ENCODE results near the gene P4HA2. TPM values are rescaled to one million over a fixed set of nuclear protein-coding genes. Genes with fewer than 3 reads are reported as not detected.

Gene P4HA2
- total and polyA plus RNA-seq, 2 of the 13 experiments (the other 11 are each of a cell fraction or from before 2014, with no cell fraction given), result 37.7 to 126 TPM

DNA sequence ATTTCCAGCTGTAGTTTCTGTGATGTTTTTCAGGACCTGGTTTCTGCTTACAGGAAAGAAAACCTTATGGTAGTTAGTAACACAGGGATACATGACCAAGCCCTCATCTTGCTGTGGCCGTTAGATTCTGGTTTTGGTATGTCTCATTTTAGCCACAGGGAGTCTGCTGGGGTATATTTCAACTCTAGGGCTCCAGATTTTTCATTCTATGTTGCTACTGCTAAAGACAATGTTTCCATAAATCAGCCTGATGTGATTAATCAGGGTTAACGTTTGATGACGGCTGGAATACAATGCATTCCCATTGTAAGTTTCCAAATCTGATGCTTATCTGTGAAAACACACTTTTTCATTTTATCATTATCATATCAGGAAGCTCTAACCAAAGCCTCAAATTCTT, 48.2 kb downstream of the P4HA2 start:
- intact Hi-C loops (cut with micrococcal nuclease; ENCODE audit: unreplicated experiment) (loop anchor here (5.0 kb wide), 1 partner anchor 112 kb away; no protein-coding TSS in a partner anchor), in situ Hi-C loops (cut with HindIII; ENCODE audit: extremely low pct_ligation_motif_present, low pct_unique_long_range_greater_than_20kb) (no loop called here)
- no peaks in the 10 kb centered on the region for H3K27me3 ChIP-seq (ENCODE audit: control insufficient read depth in 1 of 2, insufficient read depth in 2 of 2, low read length in 2 of 2)
- DNase-seq (ENCODE audit: low spot score) (no peak), FAIRE-seq (no peak), ATAC-seq (no peak)
- ChIA-PET CTCF (ENCODE audit: low intra/inter-chr PET ratio, low total read pairs) (no interaction called here), POLR2A (no interaction called here)
- H3K36me3 ChIP-seq (replicated peaks in 1 of 2; ENCODE audit: control insufficient read depth in 1 of 2, insufficient read depth in 2 of 2, low read length in 2 of 2), result no peaks in the 10 kb centered on the region
- H3K4me2 ChIP-seq (ENCODE audit: low read depth, low read length), result no peak overlapping the region
- H3K4me3 ChIP-seq (replicated peaks in 1 of 3; ENCODE audit: insufficient read depth in 1 of 3, low read depth in 2 of 3, low read length in 3 of 3), result no peak overlapping the region
- no TSS peak for BruUV-seq (replicated peaks)
- no peaks in the 10 kb centered on the region for H3K79me2 ChIP-seq (ENCODE audit: insufficient read depth, low read length)
- no peaks in the 10 kb centered on the region for H3K9me3 ChIP-seq (ENCODE audit: low read length)
- H2AFZ ChIP-seq (ENCODE audit: low read length), result no peak overlapping the region
- no peak overlapping the region for H3K27ac ChIP-seq (ENCODE audit: extremely low read length, insufficient read depth, low read length)
- WGBS (ENCODE audit: low lambda C conversion rate), result 35% methylated on average over 3 of the region's 3 CpGs
- H3K4me1 ChIP-seq (ENCODE audit: insufficient read depth, low read length), result peaks cover 18% of the 10 kb centered on the region; the same call in 1 of the 2 replicates
- no peak overlapping the region for H3K9ac ChIP-seq (ENCODE audit: insufficient read depth, low read depth, low read length)
- H4K20me1 ChIP-seq (ENCODE audit: insufficient read depth, low read length), result no peaks in the 10 kb centered on the region
- TF ChIP-seq TAF1 (CRISPR knock-in tag; IDR thresholded peaks at IDR 0.05) (no peak), CENPT (CRISPR knock-in tag; IDR thresholded peaks at IDR 0.05; ENCODE audit: low read depth) (no peak), ZNF441 (CRISPR knock-in tag; IDR thresholded peaks at IDR 0.05; ENCODE audit: borderline replicate concordance) (no peak), ZNF17 (CRISPR knock-in tag; IDR thresholded peaks at IDR 0.05) (no peak), SP2 (CRISPR knock-in tag; IDR thresholded peaks at IDR 0.05) (no peak), RCOR2 (CRISPR knock-in tag; IDR thresholded peaks at IDR 0.05) (no peak), RXRA (CRISPR knock-in tag; IDR thresholded peaks at IDR 0.05) (no peak), ZBTB1 (CRISPR knock-in tag; IDR thresholded peaks at IDR 0.05; ENCODE audit: borderline replicate concordance) (no peak), ZNF747 (CRISPR knock-in tag; IDR thresholded peaks at IDR 0.05; ENCODE audit: borderline replicate concordance) (no peak), TARDBP (CRISPR knock-in tag; IDR thresholded peaks at IDR 0.05) (no peak), ZSCAN9 (CRISPR knock-in tag; IDR thresholded peaks at IDR 0.05; ENCODE audit: borderline replicate concordance) (no peak), ATM (IDR thresholded peaks at IDR 0.05; ENCODE audit: borderline replicate concordance) (no peak)
- TF ChIP-seq, protein P1, sequence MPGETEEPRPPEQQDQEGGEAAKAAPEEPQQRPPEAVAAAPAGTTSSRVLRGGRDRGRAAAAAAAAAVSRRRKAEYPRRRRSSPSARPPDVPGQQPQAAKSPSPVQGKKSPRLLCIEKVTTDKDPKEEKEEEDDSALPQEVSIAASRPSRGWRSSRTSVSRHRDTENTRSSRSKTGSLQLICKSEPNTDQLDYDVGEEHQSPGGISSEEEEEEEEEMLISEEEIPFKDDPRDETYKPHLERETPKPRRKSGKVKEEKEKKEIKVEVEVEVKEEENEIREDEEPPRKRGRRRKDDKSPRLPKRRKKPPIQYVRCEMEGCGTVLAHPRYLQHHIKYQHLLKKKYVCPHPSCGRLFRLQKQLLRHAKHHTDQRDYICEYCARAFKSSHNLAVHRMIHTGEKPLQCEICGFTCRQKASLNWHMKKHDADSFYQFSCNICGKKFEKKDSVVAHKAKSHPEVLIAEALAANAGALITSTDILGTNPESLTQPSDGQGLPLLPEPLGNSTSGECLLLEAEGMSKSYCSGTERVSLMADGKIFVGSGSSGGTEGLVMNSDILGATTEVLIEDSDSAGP (CRISPR knock-in tag; IDR thresholded peaks at IDR 0.05; ENCODE audit: borderline replicate concordance), result no peak
- TF ChIP-seq, protein P2, sequence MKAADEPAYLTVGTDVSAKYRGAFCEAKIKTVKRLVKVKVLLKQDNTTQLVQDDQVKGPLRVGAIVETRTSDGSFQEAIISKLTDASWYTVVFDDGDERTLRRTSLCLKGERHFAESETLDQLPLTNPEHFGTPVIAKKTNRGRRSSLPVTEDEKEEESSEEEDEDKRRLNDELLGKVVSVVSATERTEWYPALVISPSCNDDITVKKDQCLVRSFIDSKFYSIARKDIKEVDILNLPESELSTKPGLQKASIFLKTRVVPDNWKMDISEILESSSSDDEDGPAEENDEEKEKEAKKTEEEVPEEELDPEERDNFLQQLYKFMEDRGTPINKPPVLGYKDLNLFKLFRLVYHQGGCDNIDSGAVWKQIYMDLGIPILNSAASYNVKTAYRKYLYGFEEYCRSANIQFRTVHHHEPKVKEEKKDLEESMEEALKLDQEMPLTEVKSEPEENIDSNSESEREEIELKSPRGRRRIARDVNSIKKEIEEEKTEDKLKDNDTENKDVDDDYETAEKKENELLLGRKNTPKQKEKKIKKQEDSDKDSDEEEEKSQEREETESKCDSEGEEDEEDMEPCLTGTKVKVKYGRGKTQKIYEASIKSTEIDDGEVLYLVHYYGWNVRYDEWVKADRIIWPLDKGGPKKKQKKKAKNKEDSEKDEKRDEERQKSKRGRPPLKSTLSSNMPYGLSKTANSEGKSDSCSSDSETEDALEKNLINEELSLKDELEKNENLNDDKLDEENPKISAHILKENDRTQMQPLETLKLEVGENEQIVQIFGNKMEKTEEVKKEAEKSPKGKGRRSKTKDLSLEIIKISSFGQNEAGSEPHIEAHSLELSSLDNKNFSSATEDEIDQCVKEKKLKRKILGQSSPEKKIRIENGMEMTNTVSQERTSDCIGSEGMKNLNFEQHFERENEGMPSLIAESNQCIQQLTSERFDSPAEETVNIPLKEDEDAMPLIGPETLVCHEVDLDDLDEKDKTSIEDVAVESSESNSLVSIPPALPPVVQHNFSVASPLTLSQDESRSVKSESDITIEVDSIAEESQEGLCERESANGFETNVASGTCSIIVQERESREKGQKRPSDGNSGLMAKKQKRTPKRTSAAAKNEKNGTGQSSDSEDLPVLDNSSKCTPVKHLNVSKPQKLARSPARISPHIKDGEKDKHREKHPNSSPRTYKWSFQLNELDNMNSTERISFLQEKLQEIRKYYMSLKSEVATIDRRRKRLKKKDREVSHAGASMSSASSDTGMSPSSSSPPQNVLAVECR (CRISPR knock-in tag; IDR thresholded peaks at IDR 0.05; ENCODE audit: borderline replicate concordance), result no peak
- TF ChIP-seq, protein P3, sequence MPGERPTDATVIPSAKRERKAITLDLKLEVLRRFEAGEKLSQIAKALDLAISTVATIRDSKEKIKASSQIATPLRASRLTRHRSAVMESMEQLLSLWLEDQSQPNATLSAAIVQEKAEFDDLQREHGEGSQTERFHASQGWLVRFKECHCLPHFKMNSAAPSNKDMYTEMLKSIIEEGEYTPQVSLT (CRISPR knock-in tag; IDR thresholded peaks at IDR 0.05; ENCODE audit: borderline replicate concordance, low read depth), result no peak
- TF ChIP-seq, protein P4, sequence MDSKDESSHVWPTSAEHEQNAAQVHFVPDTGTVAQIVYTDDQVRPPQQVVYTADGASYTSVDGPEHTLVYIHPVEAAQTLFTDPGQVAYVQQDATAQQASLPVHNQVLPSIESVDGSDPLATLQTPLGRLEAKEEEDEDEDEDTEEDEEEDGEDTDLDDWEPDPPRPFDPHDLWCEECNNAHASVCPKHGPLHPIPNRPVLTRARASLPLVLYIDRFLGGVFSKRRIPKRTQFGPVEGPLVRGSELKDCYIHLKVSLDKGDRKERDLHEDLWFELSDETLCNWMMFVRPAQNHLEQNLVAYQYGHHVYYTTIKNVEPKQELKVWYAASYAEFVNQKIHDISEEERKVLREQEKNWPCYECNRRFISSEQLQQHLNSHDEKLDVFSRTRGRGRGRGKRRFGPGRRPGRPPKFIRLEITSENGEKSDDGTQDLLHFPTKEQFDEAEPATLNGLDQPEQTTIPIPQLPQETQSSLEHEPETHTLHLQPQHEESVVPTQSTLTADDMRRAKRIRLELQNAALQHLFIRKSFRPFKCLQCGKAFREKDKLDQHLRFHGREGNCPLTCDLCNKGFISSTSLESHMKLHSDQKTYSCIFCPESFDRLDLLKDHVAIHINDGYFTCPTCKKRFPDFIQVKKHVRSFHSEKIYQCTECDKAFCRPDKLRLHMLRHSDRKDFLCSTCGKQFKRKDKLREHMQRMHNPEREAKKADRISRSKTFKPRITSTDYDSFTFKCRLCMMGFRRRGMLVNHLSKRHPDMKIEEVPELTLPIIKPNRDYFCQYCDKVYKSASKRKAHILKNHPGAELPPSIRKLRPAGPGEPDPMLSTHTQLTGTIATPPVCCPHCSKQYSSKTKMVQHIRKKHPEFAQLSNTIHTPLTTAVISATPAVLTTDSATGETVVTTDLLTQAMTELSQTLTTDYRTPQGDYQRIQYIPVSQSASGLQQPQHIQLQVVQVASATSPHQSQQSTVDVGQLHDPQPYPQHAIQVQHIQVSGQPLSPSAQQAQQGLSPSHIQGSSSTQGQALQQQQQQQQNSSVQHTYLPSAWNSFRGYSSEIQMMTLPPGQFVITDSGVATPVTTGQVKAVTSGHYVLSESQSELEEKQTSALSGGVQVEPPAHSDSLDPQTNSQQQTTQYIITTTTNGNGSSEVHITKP (CRISPR knock-in tag; IDR thresholded peaks at IDR 0.05; ENCODE audit: low read depth), result no peak
